Dedifferentiated amniotic fluid mesenchymal stem cell (primary cell): ENCODE measurements around the gene NXPH2.
"Not testable (repeated sequence)": the region's sequence is repeated elsewhere in the genome, so short reads cannot be mapped to it uniquely, and the experiment has no call there.

Source experiments
- DNase-seq: peaks from one replicate; pipeline ENCODE4 v3.0.0-alpha.2; 2016; ENCODE audit errors: extremely low spot score

NXPH2 gene

GRCh38 chr2:138711812-138712211 lies 68.4 kb downstream of the NXPH2 start:
- no peak for DNase-seq

- DNase-seq, result no peak
These were observed 71.4 kb downstream of the NXPH2 start for GRCh38 chr2:138708682-138709241.

DNA sequence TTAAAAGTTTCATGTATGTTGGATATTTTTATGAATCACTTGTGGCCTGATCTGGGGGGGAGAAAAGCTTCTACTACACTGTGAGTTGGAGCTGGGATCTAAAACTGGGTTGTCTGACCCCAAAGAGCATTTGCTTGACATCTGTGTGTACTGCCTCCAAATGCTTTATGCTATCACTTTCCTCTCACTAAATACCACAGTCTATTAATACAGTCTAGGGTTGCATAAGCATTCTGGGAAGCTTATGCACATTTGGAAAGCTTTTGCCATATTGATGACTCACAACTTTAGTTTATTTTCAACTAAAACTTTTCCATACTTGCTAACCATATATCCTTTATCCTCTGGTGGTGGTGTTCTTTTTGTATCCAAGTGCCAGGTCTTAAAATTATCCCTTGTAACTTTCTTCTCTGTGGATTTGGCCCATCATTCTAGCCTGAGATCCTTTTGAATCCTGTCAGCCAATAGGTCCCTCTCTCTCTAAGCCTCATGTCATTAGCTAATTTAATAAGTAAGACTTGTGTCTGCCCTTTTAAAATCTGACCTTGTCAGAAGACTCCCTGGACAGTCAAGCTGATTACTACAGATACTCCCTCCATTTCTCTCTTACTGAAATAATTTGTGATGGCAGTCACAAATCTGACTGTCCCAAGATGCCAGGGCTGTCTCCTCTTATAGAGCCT lies 72.7 kb downstream of the NXPH2 start:
- DNase-seq, result peak; percentile 68

DNA sequence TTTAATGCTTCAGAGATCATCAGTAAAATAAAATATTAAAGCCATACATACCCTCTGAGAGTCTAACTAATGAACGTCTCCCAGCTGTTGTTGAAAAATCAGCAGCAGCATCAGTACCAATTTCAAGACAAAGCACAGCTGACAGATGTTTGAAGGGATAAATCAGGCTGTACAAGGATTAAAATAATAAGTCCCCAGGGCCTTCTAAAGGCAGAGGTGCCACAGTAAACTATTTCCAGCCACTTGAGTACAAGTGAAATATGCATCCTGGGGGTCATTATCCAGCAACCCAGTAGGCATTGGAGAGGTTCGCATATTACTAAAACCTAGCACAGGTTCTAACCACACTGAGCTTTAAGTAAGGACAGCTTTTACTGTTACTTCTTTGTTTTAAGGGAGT lies 76.9 kb downstream of the NXPH2 start:
- DNase-seq, result no peak

GRCh38 chr2:138700716-138701115 lies 79.5 kb downstream of the NXPH2 start:
- DNase-seq, result no peak

- no peak for DNase-seq
These were observed 80.8 kb downstream of the NXPH2 start for GRCh38 chr2:138699421-138699820.

- no peak for DNase-seq
These were observed 81.8 kb downstream of the NXPH2 start for GRCh38 chr2:138698428-138698827.

DNA sequence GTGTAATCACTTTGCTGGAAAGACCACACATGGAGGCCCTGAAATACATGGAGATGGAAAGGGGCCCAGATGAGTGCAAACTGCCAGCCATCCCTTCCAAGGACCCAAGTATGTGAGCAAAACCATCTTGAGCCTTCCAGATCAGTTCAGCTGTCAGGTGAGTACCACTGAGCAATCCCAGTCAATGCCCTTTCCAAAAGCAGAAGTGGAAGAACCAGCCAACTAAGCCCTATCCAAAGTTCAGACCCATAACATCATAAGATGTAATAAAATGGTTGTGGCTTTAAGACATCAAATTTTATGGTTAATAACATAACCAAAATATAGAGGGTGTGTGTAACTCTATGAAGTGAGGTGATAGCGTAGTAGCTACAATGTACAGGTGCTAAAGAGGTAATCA lies 88.5 kb downstream of the NXPH2 start:
- DNase-seq, result no peak

DNA sequence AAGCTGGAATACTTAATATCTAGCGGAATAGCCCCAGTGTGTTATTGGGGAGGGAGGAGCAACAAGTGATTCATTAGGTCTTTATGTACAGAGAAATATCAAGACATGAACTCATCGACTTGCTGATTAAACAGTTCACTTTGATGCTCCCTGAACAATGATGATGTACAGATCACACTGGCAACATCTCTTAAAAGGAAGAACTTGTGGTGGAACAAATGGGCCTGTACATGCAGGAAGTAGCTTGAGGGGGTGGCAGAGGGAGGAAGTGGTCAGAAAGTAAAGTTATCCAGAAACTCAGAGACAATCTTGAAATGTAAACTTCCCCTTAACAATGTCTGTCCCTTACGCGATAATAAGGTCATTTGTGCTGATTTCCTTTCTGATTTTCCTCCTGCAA lies 90.5 kb downstream of the NXPH2 start:
- no peak for DNase-seq

DNA sequence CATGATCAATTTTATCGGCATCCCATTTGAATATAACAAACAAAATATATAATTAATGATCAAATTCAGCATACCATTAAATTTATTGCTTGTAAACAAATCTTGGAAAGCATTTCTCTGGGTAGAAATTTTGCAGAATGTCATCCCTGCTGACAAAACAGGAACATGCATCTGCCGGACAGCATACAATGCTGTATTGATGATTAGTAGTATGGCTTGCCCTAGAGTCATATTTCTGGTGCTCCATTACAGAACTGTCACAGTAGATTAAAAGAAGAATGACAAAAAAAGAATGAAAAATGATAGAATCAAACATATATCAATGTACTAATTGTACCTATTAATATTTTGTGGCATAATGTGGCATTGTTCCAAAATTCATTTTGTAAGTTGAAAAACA lies 98.0 kb downstream of the NXPH2 start:
- DNase-seq, result no peak

DNA sequence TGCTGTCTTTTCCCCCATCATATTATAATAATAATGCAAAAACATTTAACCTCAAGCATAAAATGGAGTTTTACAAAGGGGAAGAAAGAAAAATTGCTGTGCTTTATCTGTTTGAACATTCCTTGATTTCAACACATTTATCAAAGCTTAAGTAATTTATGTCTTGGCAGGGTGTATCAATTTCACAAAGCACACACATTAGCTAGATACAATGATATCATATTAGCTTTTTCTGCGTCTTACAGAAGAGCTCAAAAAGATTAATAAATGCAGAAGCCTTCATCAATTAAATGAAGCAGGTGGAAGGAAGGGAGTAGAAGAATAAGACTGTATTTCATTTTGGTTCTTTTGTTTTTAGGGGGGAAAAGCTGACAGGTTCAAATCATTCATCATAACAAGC lies 103.0 kb downstream of the NXPH2 start:
- no peak for DNase-seq

DNA sequence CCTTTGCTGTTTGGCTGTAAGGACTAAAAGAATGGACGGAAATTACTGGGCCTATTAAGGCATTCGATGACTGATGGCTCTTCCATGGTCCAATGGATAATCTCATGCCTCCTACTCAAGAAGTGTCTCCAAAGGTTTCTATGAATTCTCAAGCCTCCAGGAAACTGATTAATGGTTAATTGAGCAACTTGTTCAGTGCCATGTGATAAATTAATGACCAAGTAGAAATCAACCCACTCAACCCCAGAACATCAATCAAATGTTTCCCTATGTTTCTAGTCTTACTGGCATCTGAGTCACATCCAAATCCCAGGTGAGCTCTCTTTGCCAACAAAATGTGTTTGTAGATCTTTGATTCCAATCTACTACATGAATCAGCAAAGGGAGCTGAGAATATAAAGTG lies 103.6 kb downstream of the NXPH2 start:
- no peak for DNase-seq

- DNase-seq, result no peak
These were observed 108.6 kb downstream of the NXPH2 start for GRCh38 chr2:138671566-138671965.

DNA sequence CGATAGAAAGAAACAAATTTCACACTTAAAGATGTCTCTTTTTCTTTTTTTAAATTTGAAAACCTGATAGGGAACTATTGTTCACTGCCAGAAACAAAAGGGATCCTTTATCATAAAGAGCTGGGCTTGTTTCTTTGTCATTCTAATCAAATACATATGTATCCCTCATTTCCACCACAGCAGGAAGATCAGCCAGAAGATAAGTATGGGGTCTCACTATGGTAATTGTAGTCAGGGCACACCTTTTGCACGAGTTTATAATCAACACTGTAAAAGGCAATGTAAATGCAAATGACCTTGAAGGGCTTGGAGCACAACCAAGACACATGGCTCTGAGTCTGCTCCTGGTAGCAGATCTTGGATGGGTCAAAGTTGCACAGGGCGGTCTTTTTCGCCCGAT lies 109.5 kb downstream of the NXPH2 start:
- no peak for DNase-seq

DNA sequence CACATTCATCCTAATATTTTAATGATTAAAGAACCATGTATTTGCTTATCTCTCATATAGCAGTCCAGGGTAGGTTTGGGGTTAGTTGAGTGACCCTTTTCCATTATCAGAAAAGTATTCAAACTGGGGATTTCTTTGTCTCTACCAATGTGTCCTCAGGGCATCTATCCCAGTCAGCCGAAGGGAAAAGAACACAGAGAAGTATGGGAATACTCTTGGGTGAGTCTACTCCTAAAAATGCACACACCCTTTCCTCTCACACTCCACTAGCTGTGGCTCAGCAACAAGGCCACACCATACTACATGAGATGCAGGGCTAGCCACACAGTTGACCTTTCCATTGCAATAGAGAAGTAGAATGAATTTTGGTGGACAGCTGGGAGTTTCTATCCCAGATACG lies 114.3 kb downstream of the NXPH2 start:
- DNase-seq, result no peak

DNA sequence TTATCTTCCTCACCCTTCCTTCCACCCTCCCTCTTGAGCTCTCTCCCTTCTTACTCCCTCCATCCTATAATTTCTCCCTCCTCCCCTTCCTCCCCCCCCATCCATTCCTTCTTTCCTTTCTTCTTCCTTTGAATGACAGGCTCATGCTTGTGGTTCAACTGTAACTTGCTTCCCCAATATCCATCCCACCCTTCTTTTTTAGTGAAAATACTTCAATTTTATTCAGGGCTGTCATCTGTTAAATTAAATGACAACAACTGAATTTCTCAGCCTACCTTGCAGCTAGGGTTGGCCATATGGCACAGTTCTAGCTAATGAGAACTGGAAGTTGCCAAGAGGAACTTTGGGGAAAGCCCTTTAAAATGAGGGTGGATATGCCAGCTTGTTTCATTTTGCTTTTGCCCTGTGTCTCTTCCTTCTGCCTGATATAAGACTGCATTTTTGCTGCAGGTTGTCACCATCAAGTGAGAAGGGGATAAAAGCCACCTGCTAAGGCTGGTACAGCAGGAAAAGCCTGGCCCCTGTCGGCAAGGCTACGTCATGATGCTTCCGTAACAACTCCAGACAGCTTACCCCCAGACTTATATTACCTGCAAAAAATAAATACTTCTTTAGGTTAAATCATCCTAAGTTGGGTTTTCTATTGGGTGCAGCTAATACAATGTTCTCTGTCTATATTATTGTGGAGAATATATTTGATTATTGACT lies 121.8 kb downstream of the NXPH2 start:
- DNase-seq, result no peak

DNA sequence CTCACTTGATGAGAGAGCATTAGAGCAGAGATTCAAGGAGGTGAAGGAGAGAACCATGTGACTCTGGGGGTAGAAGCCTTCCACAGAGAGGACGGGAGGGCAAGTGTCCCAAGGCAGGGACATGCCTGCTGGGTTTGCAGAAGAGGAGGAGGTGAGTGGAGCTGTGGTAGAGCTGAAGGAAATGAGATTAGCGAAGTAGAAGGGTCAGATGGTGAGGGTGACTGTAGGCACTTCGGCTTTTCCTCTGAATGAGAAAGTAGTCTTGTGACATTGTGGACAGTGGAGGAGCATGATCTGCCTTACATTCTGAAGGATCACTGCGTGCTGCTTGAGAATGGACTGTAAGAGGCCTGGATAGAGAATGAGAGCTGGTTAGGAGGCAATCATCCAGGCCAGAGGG lies 126.0 kb downstream of the NXPH2 start:
- DNase-seq, result no peak

- no peak for DNase-seq
These were observed 127.8 kb downstream of the NXPH2 start for GRCh38 chr2:138652378-138652777.

- DNase-seq, result no peak
These were observed 130.6 kb downstream of the NXPH2 start for GRCh38 chr2:138649571-138649970.

- no peak for DNase-seq
These were observed 131.6 kb downstream of the NXPH2 start for GRCh38 chr2:138648606-138649005.

- DNase-seq, result not testable (repeated sequence)
These were observed 135.4 kb downstream of the NXPH2 start for GRCh38 chr2:138644776-138645175.

DNA sequence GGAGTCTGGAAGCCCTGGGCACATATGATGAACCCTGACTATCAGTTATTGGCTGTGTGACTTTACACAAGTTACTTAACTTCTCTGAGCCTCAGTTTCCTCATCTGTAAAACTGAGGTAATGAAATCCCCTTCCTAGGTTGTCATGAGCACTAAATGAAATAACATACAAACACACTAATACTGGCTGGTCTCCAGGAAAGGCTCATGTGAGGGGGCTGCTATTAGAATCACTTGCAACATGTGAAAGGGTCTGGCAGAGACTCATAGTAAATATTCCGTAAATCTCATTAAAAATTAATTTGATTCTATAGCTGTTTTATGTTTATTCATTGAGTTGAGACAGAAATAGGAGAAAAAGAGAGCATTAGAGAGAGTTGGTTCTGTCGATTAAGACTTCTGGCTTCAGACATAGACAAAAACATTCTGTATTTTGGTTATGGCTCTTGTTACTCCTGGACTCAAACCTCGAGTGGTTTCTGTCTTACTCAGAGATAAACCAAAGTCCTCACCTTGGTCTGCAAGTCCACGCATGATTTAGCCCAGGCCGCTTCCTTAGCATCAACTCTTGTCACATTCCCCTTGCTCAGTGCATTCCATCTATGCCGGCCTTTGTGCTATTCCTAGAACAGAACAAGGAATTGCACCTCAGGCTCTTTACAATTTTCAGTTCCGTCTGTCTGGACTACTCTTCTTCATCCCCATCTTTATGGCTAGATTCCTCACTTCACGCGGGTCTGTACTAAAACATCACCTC lies 139.1 kb downstream of the NXPH2 start:
- no peak for DNase-seq

GRCh38 chr2:138637686-138638085 lies 142.5 kb downstream of the NXPH2 start:
- no peak for DNase-seq
